GM12878 (cell line): ENCODE measurements around the gene MAPKAPK3.
"Not testable (repeated sequence)": the region's sequence is repeated elsewhere in the genome, so short reads cannot be mapped to it uniquely, and the experiment has no call there.

Experiments
- ESRRA ChIP-seq: IDR thresholded peaks from 2 replicates; pipeline ENCODE4 v1.6.1; 2012; ENCODE audit warnings: mild to moderate bottlenecking, low read length, improper control_type of control experiment
- EZH2 ChIP-seq: IDR thresholded peaks from 2 replicates; pipeline ENCODE4 v1.6.1; 2012; ENCODE audit warnings: low read depth, mild to moderate bottlenecking, control low read depth, inconsistent platforms, low read length, borderline replicate concordance; ENCODE audit not compliant: control insufficient read depth
- HDAC6 ChIP-seq: fragments of 200-600 bp; sonication (generic); IDR thresholded peaks from one replicate; pipeline ENCODE4 v1.8.0; 2017; ENCODE audit warnings: antibody characterized with exemption; ENCODE audit not compliant: unreplicated experiment
- POLR2A ChIP-seq: IDR thresholded peaks from 2 replicates; pipeline ENCODE4 v1.6.1; 2011; ENCODE audit warnings: low read depth, mild to moderate bottlenecking, low read length
- POLR2AphosphoS5 ChIP-seq: IDR thresholded peaks from 2 replicates; pipeline ENCODE4 v1.6.1; 2011; ENCODE audit warnings: mild to moderate bottlenecking, low read length, inconsistent platforms
- RELA ChIP-seq: fragments of 450-650 bp; IDR thresholded peaks from 2 replicates; pipeline ENCODE4 v1.8.0; 2014; ENCODE audit warnings: borderline replicate concordance; ENCODE audit not compliant: partially characterized antibody
- ZNF207 ChIP-seq: fragments of 450-650 bp; IDR thresholded peaks from 2 replicates; pipeline ENCODE4 v1.6.1; 2014; ENCODE audit warnings: antibody characterized with exemption, mild to moderate bottlenecking, borderline replicate concordance
- TF ChIP-seq, protein P1 (sequence below), 3 experiments: IDR thresholded peaks in 2 of 3; conservative IDR thresholded peaks in 1 of 3; 2 replicates each; pipeline ENCODE4 v1.5.1; 2011; ENCODE audit warnings: low read depth in 3 of 3, low read length in 3 of 3, mild to moderate bottlenecking in 3 of 3, control low read depth in 2 of 3, moderate library complexity in 2 of 3, inconsistent platforms in 1 of 3, mixed read lengths in 1 of 3; ENCODE audit not compliant: control insufficient read depth in 2 of 3, insufficient read depth in 1 of 3; ENCODE audit errors: extremely low read depth in 1 of 3
- TF ChIP-seq, protein P2 (sequence below): IDR thresholded peaks from 2 replicates; pipeline ENCODE4 v1.6.1; 2011; ENCODE audit warnings: low read depth, mild to moderate bottlenecking, low read length, moderate library complexity, borderline replicate concordance; ENCODE audit errors: extremely low read depth
- TF ChIP-seq, protein P3 (sequence below): IDR thresholded peaks from 2 replicates; pipeline ENCODE4 v1.6.1; 2012; ENCODE audit warnings: low read depth, low read length, improper control_type of control experiment

DNA sequence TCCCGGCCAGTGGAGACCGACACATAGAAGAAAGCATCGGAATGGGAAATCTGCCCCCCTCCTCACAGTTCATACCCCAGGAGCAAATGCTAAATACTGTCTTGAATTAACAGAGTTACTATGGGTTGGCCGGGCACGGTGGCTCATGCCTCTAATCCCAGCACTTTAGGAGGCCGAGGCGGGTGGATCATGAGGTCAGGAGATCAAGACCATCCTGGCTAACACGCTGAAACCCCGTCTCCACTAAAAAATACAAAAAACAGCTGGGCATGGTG is 48.8 kb downstream of the MAPKAPK3 start:
- TF ChIP-seq, protein P1, sequence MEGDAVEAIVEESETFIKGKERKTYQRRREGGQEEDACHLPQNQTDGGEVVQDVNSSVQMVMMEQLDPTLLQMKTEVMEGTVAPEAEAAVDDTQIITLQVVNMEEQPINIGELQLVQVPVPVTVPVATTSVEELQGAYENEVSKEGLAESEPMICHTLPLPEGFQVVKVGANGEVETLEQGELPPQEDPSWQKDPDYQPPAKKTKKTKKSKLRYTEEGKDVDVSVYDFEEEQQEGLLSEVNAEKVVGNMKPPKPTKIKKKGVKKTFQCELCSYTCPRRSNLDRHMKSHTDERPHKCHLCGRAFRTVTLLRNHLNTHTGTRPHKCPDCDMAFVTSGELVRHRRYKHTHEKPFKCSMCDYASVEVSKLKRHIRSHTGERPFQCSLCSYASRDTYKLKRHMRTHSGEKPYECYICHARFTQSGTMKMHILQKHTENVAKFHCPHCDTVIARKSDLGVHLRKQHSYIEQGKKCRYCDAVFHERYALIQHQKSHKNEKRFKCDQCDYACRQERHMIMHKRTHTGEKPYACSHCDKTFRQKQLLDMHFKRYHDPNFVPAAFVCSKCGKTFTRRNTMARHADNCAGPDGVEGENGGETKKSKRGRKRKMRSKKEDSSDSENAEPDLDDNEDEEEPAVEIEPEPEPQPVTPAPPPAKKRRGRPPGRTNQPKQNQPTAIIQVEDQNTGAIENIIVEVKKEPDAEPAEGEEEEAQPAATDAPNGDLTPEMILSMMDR (IDR thresholded peaks at IDR 0.05 in 2 of 3, conservative IDR thresholded peaks at IDR 0.05 in 1 of 3; ENCODE audit: control insufficient read depth in 2 of 3, extremely low read depth in 1 of 3, insufficient read depth in 1 of 3, low read depth in 3 of 3, low read length in 3 of 3) = not testable (repeated sequence)
- TF ChIP-seq, protein P2, sequence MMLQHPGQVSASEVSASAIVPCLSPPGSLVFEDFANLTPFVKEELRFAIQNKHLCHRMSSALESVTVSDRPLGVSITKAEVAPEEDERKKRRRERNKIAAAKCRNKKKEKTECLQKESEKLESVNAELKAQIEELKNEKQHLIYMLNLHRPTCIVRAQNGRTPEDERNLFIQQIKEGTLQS = not testable (repeated sequence)
- not testable (repeated sequence) for TF ChIP-seq ESRRA, RELA, POLR2AphosphoS5, EZH2, ZNF207, HDAC6, POLR2A
- TF ChIP-seq, protein P3, sequence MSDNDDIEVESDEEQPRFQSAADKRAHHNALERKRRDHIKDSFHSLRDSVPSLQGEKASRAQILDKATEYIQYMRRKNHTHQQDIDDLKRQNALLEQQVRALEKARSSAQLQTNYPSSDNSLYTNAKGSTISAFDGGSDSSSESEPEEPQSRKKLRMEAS = not testable (repeated sequence)
